ENCODE measurements around the gene GBX1. TPM values are rescaled to one million over a fixed set of nuclear protein-coding genes. Genes with fewer than 3 reads are reported as not detected.

The GBX1 gene
- total RNA-seq, 1 donor from 2014 or later, result not detected

DNA sequence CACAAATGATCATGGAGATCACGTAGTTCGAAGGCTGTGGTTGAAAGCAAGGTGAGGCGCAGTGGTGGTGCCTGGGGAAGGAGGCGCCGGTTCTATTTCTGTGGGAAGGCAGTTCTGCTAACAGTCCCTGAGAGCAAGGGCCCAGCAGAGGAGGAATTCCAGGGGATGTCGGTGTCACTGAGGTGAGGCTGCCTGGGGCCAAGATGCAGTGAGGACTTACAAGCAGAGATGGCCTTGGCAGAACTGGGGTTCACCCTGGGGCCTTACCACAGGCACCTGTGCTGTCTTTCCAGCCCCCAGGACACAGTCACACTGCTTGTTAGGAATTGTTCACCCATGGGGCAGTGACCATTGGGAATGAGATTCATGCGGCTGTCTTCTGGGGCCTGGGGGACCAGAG, 26.7 kb downstream of the GBX1 start:
- H3K4me1 ChIP-seq, result no peaks in the 10 kb centered on the region
- DNase-seq (no peak), ATAC-seq (no peak)
- no peak overlapping the region for H3K27ac ChIP-seq
- intact Hi-C loops (cut with DNase I), result no loop called here
- peaks cover 96% of the 10 kb centered on the region for H3K36me3 ChIP-seq
- no peak overlapping the region for H3K4me3 ChIP-seq
- TF ChIP-seq, protein P1, sequence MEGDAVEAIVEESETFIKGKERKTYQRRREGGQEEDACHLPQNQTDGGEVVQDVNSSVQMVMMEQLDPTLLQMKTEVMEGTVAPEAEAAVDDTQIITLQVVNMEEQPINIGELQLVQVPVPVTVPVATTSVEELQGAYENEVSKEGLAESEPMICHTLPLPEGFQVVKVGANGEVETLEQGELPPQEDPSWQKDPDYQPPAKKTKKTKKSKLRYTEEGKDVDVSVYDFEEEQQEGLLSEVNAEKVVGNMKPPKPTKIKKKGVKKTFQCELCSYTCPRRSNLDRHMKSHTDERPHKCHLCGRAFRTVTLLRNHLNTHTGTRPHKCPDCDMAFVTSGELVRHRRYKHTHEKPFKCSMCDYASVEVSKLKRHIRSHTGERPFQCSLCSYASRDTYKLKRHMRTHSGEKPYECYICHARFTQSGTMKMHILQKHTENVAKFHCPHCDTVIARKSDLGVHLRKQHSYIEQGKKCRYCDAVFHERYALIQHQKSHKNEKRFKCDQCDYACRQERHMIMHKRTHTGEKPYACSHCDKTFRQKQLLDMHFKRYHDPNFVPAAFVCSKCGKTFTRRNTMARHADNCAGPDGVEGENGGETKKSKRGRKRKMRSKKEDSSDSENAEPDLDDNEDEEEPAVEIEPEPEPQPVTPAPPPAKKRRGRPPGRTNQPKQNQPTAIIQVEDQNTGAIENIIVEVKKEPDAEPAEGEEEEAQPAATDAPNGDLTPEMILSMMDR (IDR thresholded peaks at IDR 0.05), result no peak
- no peaks in the 10 kb centered on the region for H3K27me3 ChIP-seq (ENCODE audit: low read depth)
- no peaks in the 10 kb centered on the region for H3K9me3 ChIP-seq

DNA sequence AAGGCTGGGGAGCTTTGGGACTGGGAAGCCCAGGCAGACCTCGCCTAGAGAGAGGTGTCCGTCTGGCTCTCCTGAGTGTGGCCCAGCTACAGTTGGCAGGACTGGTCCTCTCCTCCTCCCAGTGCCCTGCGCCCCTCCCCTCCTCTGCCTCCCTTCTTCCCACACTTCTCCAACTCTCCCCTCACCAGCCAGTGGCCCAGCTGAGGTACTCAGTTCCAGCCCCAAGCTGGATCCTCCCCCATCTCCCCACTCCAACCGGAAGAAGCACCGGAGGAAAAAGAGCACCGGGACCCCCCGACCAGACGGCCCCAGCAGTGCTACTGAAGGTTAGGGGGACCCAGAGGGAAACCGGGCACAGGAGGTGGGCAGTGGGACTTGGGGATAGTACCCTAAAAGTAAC, 27.7 kb downstream of the GBX1 start:
- DNase-seq, result no peak
- TF ChIP-seq, protein P1 (IDR thresholded peaks at IDR 0.05), result no peak
- Histone ChIP-seq H3K9me3 (no peaks in the 10 kb centered on the region), H3K27ac (no peak overlapping the region), H3K27me3 (ENCODE audit: low read depth) (no peaks in the 10 kb centered on the region), H3K4me1 (no peaks in the 10 kb centered on the region), H3K36me3 (peaks cover 100% of the 10 kb centered on the region), H3K4me3 (no peak overlapping the region)
- intact Hi-C loops (cut with DNase I), result no loop called here
- ATAC-seq, result no peak

DNA sequence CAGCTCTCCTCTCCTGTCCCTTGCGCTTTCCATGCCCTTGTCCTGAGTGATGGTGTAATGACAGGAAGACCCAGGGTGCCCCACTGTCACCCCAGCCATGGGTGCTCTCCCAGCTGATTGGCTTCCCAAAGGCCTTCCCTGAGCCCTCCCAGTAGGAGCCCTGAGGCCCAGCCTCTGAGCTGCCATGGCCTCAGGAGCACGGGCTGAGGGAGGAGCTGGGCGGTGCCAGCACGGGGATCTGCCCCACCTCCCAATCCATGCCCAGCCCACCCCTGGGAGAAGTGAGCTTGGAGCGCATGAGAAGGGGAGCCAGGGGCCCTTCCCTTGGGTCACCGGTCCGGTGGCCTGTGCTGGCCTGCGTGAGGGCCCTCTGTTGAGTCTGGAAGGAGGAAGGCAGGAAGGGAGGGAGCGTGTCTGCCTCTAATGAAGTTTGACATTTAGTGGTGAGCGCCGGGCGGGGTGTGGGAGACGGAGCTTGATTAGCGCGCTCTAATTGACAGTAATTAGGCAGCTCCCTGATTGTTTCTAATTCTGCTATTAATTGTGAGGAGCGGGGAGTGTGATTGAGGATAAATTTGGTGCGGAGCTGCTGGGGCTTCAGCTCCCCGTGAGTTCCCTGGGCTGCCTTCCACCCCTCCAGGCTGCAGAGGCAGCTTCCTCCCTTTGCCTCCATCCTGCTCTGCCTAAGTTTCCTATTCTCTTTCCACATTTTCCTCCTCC, 28.3 kb downstream of the GBX1 start:
- H3K36me3 ChIP-seq, result peaks cover 100% of the 10 kb centered on the region
- no peaks in the 10 kb centered on the region for H3K27me3 ChIP-seq (ENCODE audit: low read depth)
- H3K4me1 ChIP-seq, result no peaks in the 10 kb centered on the region
- DNase-seq, result no peak
- no peak for ATAC-seq
- no peaks in the 10 kb centered on the region for H3K9me3 ChIP-seq
- no peak overlapping the region for H3K27ac ChIP-seq
- TF ChIP-seq, protein P1 (IDR thresholded peaks at IDR 0.05), result no peak
- H3K4me3 ChIP-seq, result no peak overlapping the region
- intact Hi-C loops (cut with DNase I), result no loop called here

DNA sequence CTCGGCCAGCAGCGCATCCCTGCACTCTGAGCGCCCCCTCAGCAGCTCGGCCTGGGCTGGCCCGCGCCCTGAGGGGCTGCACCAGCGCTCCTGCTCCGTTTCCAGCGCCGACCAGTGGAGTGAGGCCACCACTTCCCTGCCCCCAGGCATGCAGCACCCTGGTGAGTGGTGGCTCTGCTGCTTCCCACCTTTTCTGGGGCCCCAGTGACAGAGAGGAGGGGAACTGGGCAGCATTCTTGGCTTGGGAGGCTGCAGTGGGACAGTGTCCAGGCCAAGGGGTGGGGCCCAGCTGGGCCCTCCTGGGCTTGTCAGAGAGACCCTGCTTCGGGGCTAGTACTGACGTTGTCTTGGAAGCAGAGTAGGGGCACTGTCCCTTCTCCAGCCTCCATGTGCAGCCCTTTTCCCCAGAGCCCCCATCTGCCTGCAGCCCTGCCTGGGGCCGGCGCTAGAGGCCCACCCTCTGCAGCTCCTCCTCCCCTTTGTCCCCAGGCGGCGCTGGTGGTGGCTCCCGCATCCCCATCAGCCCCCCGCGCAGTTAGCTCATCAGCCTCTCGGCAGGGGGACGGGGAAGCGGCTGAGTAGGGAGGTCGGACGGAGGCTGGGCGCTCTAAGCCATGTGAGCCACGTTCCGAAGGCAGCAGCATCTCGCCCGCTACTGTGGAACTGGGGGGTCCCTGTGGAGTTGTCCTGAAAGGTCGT, 29.2 kb downstream of the GBX1 start:
- TF ChIP-seq, protein P1 (IDR thresholded peaks at IDR 0.05), result no peak
- intact Hi-C loops (cut with DNase I), result no loop called here
- no peaks in the 10 kb centered on the region for H3K9me3 ChIP-seq
- H3K27me3 ChIP-seq (ENCODE audit: low read depth), result no peaks in the 10 kb centered on the region
- ATAC-seq (no peak), DNase-seq (no peak)
- no peak overlapping the region for H3K27ac ChIP-seq
- peaks cover 100% of the 10 kb centered on the region for H3K36me3 ChIP-seq
- no peak overlapping the region for H3K4me3 ChIP-seq
- no peaks in the 10 kb centered on the region for H3K4me1 ChIP-seq

DNA sequence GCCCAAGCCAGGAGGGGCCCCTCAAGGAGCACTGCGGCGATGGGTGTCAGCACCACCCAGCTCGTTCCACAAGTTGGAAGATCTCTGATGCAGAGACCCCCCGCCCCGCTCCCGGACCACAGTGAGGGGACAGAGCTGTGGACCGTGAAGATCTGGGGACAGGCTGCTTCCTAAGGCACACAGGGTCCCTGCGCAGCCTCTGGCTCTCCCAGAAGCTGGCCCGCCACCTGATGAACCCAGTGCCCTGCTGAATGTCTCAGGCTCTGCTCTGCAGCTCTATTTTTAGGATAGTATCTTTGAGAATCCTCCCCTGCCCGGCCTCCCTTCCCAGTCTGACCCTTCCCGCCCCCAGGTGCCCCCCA, 29.7 kb downstream of the GBX1 start:
- no peak overlapping the region for H3K27ac ChIP-seq
- intact Hi-C loops (cut with DNase I), result no loop called here
- H3K36me3 ChIP-seq, result peaks cover 100% of the 10 kb centered on the region

More for the DNA sequence above, 29.7 kb downstream of the GBX1 start:
- Histone ChIP-seq H3K27me3 (ENCODE audit: low read depth) (no peaks in the 10 kb centered on the region), H3K9me3 (no peaks in the 10 kb centered on the region), H3K4me1 (no peaks in the 10 kb centered on the region), H3K4me3 (no peak overlapping the region)
- ATAC-seq (no peak), DNase-seq (peak; percentile 38)
- TF ChIP-seq, protein P1 (IDR thresholded peaks at IDR 0.05), result no peak
